GM21360 (cell line): ENCODE measurements around the gene BBLN.
"Not testable (repeated sequence)": the region's sequence is repeated elsewhere in the genome, so short reads cannot be mapped to it uniquely, and the experiment has no call there.

ENCODE experiments used
- ATAC-seq: cut with Tn5 transposase; IDR thresholded peaks from one replicate; pipeline ENCODE4 v1.9.1; 2021; ENCODE audit warnings: mild to moderate bottlenecking, moderate library complexity; ENCODE audit not compliant: unreplicated experiment

The BBLN gene

GRCh38 chr9:128159784-128160602, at the start of gene BBLN:
TSS of gene BBLN (plus strand) at chr9:128160265. CDS start at chr9:128160408, 143 bp downstream.
- ATAC-seq, result peak; percentile 67

- ATAC-seq, result not testable (repeated sequence)
These were observed 48.3 kb upstream of the BBLN start for GRCh38 chr9:128111726-128112125.

GRCh38 chr9:128113526-128114325, 46.3 kb upstream of the BBLN start:
- ATAC-seq, result no peak

DNA sequence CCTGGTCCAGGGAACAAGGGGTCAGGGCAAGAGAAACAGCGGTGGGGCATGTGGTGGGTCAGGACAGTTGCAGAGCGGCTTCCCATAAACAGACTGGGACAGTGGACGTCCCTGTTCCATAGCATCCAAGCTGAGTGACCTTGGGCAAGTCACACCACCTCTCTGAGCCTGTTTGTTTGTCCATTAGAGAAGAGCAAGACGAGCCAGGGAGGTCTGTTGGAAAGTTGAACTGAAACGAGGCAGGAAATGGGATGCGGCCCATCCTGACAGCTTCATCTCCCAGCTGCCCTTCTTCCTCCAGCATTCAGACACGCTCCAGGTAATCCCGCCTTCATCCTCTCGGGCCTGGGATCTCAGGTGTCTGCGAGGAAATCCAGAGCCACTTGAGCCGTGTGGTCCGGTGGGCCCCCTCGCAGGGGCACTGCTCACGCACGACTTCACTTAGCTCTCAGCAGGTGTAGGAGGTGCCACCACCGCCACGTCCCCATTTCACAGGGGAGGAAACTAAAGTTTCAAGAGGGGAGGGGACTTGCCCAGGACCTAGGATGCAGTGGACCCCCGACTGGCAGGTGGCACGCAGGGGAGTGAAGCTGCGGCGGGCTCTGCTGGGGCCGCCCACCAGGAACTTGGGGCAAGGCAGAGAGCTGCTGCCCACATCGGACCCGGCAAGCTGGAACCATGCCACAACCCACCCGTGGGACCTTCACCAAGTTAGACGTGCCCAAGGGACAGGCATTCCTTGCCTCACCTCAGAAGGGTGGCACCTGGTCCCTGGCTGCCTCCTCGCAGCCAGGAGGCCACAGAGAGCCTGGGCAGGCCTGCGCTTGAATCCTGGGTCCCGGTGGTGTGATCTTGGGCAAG, 45.5 kb upstream of the BBLN start:
- no peak for ATAC-seq

DNA sequence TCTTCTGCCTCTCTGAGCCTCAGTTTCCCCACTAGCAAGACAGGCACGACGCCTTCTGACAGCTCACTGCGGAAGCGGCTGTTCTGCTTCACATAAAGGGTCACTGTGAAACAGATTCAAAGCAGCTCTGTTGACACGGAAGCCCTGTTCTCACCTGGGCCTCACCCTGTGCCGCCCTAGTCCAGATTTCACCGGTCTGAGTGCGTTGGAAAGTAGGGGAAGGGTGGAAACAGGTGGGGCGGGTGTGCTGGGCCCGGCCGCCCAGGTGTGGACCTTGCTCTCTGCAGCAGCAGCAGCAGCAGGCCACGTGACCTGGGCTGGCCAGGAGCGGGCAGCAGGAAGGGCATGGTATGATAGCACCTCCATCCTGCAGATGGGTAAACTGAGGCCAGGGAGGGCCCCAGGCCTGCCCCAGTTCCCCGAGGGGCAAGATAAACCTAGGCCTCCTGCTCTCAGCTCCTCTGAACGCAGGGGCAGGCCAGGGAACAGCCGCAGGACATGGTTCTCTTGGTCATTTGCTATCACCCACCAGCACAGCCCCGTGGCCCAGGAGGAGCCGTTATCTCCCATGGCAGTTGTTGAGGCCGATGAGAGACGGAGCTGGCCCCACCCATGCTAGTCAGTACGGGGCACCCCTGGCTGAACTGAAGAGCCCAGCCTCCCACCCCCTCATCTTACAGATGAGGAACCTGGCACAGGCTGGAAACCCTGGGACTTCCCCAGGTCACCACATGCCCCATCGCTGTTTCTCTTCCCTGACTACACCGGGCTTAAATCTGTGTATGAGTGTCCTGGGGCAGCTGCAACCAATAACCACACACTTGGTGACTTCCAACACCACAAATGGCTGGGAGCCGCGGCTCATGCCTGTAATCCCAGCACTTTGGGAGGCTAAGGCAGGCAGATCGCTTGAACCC, 44.6 kb upstream of the BBLN start:
- no peak for ATAC-seq

DNA sequence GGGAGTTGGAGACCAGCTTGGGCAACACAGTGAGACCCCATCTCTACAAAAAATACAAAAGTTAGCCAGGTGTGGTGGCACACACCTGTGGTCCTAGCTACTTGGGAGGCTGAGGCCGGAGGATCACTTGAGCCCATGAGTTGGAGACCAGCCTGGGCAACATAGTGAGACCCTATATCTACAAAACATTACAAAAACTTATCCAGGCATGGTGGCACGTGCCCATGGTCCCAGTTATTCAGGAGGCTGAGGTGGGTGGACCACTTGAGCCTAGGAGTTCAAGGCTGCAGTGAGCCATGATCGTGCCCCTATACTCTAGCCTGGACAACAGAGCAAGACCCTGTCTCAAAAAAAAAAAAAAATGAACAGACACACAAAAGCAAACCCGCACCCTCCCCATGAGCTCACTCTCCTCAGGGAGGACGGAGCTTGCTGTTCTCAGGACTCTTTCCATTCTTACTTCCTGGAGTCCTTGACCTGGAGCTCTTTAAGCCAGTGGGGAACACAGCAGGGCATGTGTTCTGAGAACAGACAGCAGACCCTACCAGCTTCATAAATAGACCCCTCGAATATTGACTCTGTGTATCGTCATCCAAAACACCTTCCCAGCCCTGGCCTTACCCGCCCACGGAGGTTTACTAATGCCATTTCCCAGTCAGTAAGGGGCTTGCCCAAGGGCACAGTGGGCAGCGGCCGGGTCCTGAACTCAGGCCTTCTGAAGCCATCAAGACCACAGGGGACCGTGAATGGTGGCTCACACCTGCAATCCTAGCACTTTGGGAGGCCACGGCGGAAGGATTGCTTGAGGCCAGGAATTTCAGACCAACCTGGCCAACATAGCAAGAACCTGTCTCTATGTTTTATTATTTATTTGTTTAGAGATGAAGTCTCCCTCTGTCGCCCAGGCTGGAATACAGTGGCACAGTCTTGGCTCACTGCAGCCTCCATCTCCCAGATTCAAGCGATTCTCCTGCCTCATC, 43.7 kb upstream of the BBLN start:
- no peak for ATAC-seq

DNA sequence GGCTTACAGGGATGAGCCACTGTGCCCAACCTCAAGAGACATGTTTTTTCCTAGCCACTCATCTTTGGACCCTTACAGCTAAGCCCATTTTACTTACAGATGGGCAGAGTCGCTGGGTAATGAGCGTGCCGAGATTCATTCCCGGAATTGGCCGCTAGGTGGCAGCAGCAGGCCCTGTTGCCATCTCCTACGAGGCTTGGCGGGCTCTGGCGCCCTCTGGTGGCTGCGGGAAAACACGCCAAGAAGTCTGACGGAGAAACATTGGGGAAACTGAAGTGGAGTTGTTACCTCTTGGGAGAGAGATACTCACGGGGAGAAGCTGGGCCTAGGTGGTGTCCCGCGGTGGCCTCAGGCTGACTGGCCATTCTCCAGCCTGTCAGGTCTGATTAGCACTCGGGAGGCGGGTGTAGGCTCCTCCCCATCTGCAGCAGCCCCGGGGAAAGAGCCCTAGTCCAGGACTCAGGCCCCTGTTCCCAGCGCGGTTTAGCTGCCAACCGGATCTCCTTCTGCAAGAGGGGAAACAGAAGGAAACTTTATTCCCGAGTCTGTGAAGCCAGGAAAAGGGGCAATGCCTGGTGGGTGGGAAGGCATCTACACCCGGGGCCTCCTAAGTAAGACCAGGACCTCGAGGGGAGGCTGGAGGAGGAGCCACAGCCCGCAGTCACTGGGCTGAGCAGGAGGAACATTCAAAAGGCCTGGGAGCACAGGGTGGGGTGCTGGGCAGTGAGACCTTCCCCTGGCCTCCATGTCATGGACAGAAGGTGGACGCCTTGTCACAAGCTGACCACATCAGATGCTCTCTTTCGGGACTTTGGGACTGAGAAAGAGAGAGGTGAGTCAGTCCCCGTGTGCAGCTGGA, 42.2 kb upstream of the BBLN start:
- ATAC-seq, result no peak

GRCh38 chr9:128118472-128118857, 41.6 kb upstream of the BBLN start:
- no peak for ATAC-seq

GRCh38 chr9:128118971-128119665, 40.9 kb upstream of the BBLN start:
- ATAC-seq, result no peak

DNA sequence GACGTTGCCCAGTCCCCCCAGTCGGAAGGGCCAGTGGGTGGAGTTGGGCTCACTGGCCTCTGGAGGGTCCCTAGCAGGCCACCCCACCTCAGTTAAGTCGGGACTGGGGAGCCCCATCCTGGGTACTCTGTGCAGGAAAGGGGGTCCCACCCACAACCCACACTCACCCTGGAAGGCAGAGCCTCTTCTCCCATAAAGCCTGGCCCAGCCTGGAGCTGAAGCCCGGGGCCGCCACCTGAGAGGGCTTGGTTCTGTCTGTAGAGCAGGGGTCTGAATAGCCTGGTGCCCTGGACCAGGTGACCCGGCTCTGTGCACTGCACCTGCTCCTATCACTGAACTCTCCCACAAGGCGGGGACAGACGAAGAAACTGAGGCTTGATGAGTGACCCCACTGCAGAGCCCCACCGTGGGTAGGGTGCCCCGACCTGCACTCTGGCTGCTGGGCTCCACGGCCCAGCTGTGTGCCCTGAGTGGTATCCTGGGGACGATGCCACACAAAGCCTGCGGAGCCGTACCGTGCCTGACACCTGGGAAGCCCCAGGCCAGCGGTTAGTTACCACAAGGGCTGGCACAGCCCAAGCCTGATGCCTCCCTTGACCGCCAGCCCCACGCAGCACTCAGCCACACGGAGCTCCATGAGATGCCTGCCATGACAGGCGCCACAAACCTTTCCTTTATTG, 39.9 kb upstream of the BBLN start:
- ATAC-seq, result no peak

DNA sequence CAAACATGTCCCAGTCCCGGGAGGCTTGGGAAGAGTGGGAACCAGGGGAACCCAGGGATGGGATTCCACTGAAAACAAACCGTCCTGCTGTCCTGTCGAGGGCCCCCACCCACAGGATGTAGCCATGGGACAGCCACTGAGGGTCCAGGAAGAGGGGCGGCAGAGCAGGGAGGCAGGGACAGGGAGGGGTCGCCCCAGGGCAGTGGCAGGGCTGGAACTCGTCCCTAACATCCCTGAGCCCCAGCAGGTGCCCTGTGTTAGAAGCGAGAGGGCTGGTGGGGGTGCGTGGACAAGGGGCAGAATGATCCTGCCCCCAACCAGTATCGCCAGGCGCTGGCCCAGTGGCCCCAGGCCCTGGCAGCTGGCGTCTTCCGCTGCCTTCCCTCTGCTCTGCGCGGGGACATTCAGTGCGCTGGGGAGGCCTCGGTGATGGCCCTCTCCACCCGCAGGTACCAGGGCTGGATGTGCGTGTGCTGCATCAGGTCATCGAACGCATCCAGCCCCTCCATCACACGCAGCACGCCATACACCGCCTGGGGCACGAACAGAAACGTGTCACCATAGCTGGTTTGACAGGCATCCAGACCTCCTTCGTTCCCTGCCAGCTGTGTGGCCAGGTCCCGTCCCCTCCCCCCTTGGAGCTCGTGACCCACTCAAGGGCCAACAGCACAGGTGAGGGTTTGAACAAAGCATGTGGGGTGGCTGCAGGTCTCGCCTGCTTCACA, 39.2 kb upstream of the BBLN start:
- no peak for ATAC-seq

DNA sequence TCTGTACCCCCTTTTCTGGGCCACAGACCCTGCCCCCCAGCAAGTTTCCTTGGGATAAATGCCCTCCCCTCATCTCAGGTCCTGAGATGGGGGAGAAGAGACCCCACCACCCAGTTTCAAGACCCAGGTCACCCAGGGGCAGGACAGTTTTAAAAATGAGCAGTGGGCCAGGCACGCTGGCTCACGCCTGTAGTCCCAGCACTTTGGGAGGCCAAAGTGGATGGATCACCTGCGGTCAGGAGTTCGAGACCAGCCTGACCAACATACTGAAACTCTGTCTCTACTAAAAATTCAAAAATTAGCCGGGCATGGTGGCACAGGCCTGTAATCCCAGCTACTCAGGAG, 38.6 kb upstream of the BBLN start:
- ATAC-seq, result no peak

GRCh38 chr9:128121924-128122808, 37.9 kb upstream of the BBLN start:
- no peak for ATAC-seq

DNA sequence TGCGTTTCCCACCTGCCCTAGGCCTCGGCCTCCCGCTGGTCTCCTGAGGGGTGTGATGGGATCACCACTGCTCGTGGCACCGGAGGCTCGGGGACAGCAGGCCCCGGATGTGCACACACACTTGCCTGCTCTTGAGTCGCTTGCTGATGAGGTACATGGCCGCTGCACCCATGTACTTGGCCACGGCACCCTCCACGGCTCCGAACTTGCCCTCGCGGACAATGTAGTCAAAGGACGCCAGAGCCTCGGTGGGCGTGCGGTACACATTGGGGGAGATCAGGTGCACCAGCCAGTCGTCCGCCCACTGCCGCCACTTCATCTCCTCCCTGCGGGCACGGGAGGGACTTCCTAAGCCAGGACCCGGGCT, 37.3 kb upstream of the BBLN start:
- ATAC-seq, result no peak

DNA sequence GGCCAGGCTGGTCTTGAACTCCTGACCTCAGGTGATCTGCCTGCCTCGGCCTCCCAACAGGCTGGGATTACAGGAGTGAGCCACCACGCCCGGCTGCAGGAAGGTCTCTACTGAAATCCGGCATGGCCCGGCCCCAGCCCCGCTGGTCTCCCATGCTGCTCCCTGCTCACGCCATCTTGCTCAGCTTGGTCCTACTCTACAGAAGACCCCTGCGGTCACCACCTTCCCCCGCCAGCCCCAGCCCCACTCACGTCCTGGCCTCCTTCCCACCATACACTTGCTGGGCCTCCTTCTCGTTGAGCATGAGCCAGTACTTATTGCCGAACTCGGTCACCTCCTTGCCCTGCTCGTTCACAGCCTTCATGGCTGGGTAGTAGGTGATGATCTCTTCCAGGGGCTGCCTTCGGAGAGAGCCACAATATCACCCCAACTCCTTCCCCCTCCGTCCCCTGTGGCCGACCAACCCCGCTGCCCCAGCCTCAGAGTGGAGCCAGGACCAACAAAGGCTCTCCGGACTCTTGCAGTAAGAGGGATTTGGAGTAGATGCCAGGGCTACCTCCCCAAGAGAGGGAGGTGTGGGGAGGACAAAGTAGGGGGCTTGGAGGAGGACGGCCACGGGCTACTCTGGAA, 36.5 kb upstream of the BBLN start:
- ATAC-seq, result no peak
